GM12872 (cell line): Measurements from ENCODE around the gene TCF4.

Experiments used
- TF ChIP-seq, protein P1 (sequence below): IDR thresholded peaks from 3 replicates; pipeline ENCODE4 v1.5.1; 2011; ENCODE audit warnings: low read depth, mild to moderate bottlenecking, low read length, moderate library complexity; ENCODE audit not compliant: insufficient read depth

TCF4 gene

GRCh38 chr18:55202232-55202917 lies 385.6 kb downstream of the TCF4 start:
- TF ChIP-seq, protein P1, sequence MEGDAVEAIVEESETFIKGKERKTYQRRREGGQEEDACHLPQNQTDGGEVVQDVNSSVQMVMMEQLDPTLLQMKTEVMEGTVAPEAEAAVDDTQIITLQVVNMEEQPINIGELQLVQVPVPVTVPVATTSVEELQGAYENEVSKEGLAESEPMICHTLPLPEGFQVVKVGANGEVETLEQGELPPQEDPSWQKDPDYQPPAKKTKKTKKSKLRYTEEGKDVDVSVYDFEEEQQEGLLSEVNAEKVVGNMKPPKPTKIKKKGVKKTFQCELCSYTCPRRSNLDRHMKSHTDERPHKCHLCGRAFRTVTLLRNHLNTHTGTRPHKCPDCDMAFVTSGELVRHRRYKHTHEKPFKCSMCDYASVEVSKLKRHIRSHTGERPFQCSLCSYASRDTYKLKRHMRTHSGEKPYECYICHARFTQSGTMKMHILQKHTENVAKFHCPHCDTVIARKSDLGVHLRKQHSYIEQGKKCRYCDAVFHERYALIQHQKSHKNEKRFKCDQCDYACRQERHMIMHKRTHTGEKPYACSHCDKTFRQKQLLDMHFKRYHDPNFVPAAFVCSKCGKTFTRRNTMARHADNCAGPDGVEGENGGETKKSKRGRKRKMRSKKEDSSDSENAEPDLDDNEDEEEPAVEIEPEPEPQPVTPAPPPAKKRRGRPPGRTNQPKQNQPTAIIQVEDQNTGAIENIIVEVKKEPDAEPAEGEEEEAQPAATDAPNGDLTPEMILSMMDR = no peak

DNA sequence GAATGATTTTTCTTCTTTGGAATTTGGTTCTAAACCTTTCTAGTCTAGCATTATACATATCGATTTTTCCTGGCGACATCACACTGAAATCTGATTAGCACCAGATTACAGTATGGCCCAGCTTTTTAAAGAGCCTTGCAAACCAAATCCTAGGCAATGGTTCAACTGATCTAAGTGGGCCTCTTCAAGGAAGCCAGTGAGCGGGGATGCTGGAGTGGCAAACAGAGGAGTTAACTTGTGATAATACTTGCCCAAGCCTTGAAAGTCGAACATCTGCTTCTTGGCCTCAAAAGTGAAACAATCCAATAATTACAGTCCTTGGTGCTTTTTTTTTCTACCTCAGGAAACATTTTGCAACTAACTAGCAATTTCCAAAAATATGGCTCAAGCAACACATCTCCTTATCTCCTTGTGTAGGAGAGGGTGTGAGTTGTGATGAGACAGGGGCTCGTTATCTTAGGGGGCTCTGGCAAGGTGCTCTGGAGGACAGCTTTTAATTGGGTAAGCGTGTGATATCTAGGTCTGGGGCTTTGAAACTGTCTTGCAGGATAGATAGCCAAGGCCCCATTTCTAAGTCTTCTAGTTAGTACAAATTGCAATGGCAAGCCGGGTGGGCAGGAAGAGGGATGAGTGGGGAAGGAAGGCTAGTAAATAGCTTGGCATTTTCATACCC lies 388.6 kb downstream of the TCF4 start:
- TF ChIP-seq, protein P1 = no peak

GRCh38 chr18:55195863-55196262 lies 392.1 kb downstream of the TCF4 start:
- TF ChIP-seq, protein P1 = no peak

GRCh38 chr18:55189972-55190371 lies 398.0 kb downstream of the TCF4 start:
- TF ChIP-seq, protein P1 = no peak

DNA sequence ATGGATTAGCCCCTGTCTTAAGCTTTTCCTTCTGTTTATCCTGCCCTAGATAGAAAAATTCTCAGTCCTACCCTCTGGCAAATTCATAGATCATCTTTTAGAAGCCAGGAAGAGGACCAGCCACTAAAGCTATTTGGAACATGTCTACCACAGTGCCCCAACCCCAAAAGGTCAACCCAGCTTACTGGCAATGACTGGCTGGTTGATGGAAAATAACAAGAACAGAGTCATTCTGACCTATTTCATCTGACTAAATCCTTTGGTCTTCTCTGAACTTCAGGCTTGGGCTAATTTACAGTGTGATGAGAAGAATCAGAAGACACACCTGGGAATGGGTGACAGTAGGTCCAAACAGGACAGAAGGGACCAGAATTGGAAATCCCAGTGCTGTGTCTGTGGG lies 401.4 kb downstream of the TCF4 start:
- TF ChIP-seq, protein P1 = no peak

DNA sequence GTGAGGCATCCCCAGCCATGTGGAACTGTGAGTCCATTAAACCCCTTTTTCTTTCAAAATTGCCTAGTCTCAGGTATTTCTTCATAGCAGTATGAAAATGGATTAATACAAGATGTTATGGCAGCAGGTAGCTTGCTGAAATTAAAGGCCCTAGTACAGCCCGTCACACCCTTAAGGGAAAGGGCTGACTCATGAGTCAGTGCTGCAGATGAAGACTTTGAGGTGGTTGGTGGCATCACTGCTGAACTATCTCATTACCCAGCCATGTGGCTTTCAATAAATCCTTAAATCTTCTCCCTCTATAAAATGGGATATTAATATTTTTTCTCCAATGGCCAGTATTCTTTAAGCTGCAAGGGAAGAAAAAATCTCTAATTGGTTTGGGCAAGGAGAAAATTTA lies 402.6 kb downstream of the TCF4 start:
- TF ChIP-seq, protein P1 = no peak

- TF ChIP-seq, protein P1 = no peak
Measured at GRCh38 chr18:55179835-55180234, 408.2 kb downstream of the TCF4 start.
